Measurements from ENCODE around the gene GRID1.
"Not testable (repeated sequence)": the region's sequence is repeated elsewhere in the genome, so short reads cannot be mapped to it uniquely, and the experiment has no call there.

The GRID1 gene

GRCh38 chr10:86099542-86100334 lies 266.9 kb downstream of the GRID1 start:
- no peak for DNase-seq

GRCh38 chr10:86098187-86098881 lies 268.3 kb downstream of the GRID1 start:
- no peak for DNase-seq

GRCh38 chr10:86095061-86095460 lies 271.5 kb downstream of the GRID1 start:
- not testable (repeated sequence) for DNase-seq

- not testable (repeated sequence) for DNase-seq
Measured at GRCh38 chr10:86092311-86092710, 274.3 kb downstream of the GRID1 start.

GRCh38 chr10:86091216-86091615 lies 275.4 kb downstream of the GRID1 start:
- no peak for DNase-seq

- DNase-seq, result no peak
Measured at GRCh38 chr10:86090807-86091206, 275.8 kb downstream of the GRID1 start.

GRCh38 chr10:86087716-86088115 lies 278.9 kb downstream of the GRID1 start:
- DNase-seq, result no peak

- no peak for DNase-seq
Measured at GRCh38 chr10:86086418-86086817, 280.2 kb downstream of the GRID1 start.

- DNase-seq, result no peak
Measured at GRCh38 chr10:86085686-86086085, 280.9 kb downstream of the GRID1 start.

- DNase-seq, result no peak
Measured at GRCh38 chr10:86085136-86085535, 281.5 kb downstream of the GRID1 start.

- DNase-seq, result no peak
Measured at GRCh38 chr10:86084585-86084984, 282.0 kb downstream of the GRID1 start.

GRCh38 chr10:86083664-86084175 lies 282.9 kb downstream of the GRID1 start:
- no peak for DNase-seq

- DNase-seq, result no peak
Measured at GRCh38 chr10:86083206-86083605, 283.4 kb downstream of the GRID1 start.

GRCh38 chr10:86082556-86082955 lies 284.0 kb downstream of the GRID1 start:
- no peak for DNase-seq

- no peak for DNase-seq
Measured at GRCh38 chr10:86079088-86079487, 287.5 kb downstream of the GRID1 start.

GRCh38 chr10:86078639-86079035 lies 288.0 kb downstream of the GRID1 start:
- no peak for DNase-seq

GRCh38 chr10:86077871-86078638 lies 288.5 kb downstream of the GRID1 start:
- no peak for DNase-seq

GRCh38 chr10:86077271-86077670 lies 289.3 kb downstream of the GRID1 start:
- DNase-seq, result no peak

GRCh38 chr10:86076497-86076896 lies 290.1 kb downstream of the GRID1 start:
- DNase-seq, result not testable (repeated sequence)

- DNase-seq, result no peak
Measured at GRCh38 chr10:86075512-86075911, 291.1 kb downstream of the GRID1 start.

GRCh38 chr10:86074294-86074693 lies 292.3 kb downstream of the GRID1 start:
- no peak for DNase-seq

GRCh38 chr10:86073199-86073977 lies 293.2 kb downstream of the GRID1 start:
- no peak for DNase-seq

- no peak for DNase-seq
Measured at GRCh38 chr10:86072413-86072812, 294.2 kb downstream of the GRID1 start.

Measured in NCI-H774 (cell line).